H1 (cell line): Measurements from ENCODE around the gene ZFAND4.

ENCODE experiments used
- CREB1 ChIP-seq: IDR thresholded peaks from 2 replicates; pipeline ENCODE4 v1.6.1; 2012; ENCODE audit warnings: inconsistent platforms
- POLR2A ChIP-seq, 2 experiments: IDR thresholded peaks; 1 replicate in 1 of 2; 2 replicates in 1 of 2; pipeline ENCODE4 v1.6.1; 2011; ENCODE audit warnings: low read depth in 2 of 2, low read length in 2 of 2, mild to moderate bottlenecking in 2 of 2; ENCODE audit errors: control extremely low read depth in 1 of 2
- YY1 ChIP-seq: IDR thresholded peaks from 2 replicates; pipeline ENCODE4 v1.6.1; 2011; ENCODE audit warnings: low read depth, mild to moderate bottlenecking, low read length
- TF ChIP-seq, protein P1 (sequence below), 3 experiments: IDR thresholded peaks; 1 replicate in 2 of 3; 2 replicates in 1 of 3; pipeline versions ENCODE4 v1.5.1 to v1.6.1; 2011; ENCODE audit warnings: low read length in 3 of 3, mild to moderate bottlenecking in 3 of 3, inconsistent platforms in 2 of 3, low read depth in 1 of 3, moderate library complexity in 1 of 3; ENCODE audit not compliant: insufficient read depth in 1 of 3; ENCODE audit errors: control extremely low read depth in 1 of 3

DNA sequence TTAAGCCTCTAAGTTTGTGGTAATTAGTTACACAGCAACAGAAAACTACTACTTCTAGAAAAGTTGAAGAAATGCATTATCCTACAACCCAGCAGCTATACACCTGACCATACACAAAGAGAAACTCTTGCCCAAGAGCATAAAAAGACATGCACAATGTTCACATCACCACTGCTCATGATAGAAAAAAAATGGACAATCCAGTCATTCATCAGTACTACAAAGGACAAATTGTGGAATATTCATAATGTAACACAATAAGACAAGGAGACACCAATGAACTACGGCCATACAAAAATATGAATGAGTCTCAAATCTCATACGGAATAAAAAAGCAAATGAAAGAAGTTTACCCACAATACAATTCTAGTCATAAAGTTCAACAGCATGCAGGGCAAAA is 87.4 kb downstream of the ZFAND4 start:
- no peak for TF ChIP-seq CREB1
- no peak for TF ChIP-seq YY1
- TF ChIP-seq POLR2A (IDR thresholded peaks at IDR 0.05; ENCODE audit: control extremely low read depth in 1 of 2, low read depth in 2 of 2, low read length in 2 of 2): no peak
- TF ChIP-seq, protein P1, sequence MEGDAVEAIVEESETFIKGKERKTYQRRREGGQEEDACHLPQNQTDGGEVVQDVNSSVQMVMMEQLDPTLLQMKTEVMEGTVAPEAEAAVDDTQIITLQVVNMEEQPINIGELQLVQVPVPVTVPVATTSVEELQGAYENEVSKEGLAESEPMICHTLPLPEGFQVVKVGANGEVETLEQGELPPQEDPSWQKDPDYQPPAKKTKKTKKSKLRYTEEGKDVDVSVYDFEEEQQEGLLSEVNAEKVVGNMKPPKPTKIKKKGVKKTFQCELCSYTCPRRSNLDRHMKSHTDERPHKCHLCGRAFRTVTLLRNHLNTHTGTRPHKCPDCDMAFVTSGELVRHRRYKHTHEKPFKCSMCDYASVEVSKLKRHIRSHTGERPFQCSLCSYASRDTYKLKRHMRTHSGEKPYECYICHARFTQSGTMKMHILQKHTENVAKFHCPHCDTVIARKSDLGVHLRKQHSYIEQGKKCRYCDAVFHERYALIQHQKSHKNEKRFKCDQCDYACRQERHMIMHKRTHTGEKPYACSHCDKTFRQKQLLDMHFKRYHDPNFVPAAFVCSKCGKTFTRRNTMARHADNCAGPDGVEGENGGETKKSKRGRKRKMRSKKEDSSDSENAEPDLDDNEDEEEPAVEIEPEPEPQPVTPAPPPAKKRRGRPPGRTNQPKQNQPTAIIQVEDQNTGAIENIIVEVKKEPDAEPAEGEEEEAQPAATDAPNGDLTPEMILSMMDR (IDR thresholded peaks at IDR 0.05; ENCODE audit: control extremely low read depth in 1 of 3, insufficient read depth in 1 of 3, low read depth in 1 of 3, low read length in 3 of 3): no peak
